Activated CD4-positive, alpha-beta T cell treated with anti-CD3 and anti-CD28 coated beads, Interleukin-2, amount 50 U/mL, for 16 hours (primary cell): ENCODE measurements around the gene SLC22A6.

Experiments used
- DNase-seq: peaks from one replicate; pipeline ENCODE4 v3.0.0-alpha.2; 2020

The SLC22A6 gene, protein sequence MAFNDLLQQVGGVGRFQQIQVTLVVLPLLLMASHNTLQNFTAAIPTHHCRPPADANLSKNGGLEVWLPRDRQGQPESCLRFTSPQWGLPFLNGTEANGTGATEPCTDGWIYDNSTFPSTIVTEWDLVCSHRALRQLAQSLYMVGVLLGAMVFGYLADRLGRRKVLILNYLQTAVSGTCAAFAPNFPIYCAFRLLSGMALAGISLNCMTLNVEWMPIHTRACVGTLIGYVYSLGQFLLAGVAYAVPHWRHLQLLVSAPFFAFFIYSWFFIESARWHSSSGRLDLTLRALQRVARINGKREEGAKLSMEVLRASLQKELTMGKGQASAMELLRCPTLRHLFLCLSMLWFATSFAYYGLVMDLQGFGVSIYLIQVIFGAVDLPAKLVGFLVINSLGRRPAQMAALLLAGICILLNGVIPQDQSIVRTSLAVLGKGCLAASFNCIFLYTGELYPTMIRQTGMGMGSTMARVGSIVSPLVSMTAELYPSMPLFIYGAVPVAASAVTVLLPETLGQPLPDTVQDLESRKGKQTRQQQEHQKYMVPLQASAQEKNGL

DNA sequence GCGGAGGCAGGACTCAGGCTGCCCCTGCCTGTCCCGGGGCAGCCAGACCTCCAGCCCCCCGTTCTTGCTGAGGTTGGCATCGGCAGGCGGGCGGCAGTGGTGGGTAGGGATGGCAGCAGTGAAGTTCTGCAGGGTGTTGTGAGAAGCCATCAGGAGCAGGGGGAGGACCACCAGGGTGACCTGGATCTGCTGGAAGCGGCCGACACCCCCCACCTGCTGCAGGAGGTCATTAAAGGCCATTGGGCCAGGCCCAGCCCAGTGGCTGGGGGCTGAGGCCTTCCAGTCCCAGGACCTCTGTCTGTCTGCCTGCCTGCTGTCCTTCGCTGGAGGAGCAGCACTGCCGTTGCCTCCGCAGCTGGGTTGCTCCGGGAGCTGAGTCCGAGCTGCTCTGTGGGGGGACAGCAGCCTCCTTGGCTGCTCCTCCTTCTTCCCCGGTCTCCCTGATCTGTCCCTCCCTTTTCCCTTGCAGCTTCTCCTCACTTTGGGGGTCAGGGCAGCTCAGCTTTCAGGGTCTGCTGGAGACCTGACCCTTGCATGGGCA is at the start of gene SLC22A6:
Gene SLC22A6, minus strand, starts transcription at position 517 of the 541 bp plus-strand sequence. Its CDS starts 277 bp downstream, at position 240.
- DNase-seq = no peak

- no peak for DNase-seq
Measured at GRCh38 chr11:63032457-63032856, 47.7 kb upstream of the SLC22A6 start.

DNA sequence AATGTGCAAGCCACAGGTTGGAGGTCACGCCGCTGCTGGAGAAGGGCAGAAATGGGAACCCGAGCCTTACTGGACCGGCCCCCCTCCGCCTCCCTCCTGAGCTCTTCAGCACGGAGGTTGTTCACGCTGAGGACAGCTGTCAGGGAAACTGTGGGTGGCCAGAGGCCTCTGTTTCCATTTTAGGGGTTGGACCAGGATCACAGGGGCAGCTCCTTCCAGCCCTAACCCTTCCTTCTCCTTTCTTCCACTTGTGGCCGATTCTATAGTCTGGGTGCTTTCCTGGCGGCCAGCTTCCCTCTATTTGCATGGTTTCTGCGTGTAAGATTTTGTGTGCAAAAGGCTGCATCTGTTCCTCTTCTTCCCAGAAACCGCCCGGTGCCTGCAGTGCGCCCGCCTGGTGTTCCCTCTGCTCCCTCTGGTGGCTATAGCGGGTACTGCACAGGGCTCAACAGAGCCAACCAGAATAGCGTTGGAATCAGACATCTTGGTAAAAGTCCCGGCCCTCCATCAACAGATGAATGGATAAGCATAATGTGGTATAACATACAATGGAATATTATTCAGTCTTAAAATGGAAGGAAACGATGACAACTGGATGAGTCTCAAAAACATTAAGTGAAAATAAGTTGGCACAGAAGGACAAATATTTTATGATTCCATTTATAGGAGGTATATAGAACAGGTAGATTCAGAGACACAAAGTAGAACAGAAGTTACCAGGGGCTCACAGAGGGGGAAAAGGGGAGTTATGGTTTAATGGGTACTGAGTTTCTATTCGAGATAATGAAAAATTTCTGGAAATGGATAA is 39.3 kb upstream of the SLC22A6 start:
- DNase-seq = peak; percentile 80

DNA sequence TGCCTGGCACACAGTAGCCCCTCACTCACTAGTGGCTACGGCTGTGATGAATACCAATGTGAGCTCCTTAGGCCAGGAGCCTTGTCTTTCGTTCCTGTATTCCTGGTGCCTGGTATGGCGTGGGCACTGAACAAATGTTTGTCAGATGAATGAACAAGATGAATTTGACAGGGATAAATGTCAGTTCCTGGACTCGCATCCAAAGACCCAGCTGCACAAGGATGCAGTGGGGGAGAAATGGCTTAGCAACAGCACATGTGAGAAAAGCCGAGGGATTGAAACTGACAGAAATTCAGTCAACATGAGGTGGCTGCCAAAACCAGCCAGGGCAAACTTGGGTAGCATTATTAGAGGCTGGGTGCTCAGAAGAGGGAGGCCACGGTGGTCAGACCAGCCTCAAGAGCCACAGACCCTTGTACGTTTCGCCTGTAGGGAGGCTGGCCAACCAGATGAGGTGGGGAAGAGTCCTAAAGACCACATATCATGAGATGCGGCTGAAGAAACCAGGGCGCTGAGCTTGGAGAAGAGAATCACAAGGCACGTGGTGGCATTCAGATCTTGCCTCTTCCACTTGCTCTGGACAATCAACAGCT is 38.6 kb upstream of the SLC22A6 start:
- DNase-seq = no peak

DNA sequence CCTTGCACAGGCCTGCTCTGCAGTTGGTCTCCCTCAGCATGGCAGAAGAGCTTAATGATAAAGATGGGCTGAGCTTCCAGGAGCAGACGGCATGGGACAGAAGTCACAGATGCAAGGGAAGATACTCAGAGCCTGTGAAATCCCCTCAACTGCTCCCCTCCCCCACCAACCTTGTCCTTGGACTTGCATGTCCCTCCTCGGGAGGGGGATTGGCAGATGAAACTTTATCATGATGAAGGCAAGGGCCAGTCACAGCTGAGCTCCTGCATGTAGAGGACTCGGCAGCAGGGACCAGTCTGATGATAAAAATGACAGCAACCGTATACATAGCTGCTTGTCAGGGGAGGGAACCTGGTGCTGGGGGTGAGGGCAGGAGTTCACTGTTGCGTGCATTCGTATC is 37.7 kb upstream of the SLC22A6 start:
- no peak for DNase-seq

GRCh38 chr11:63020671-63021291 is 36.0 kb upstream of the SLC22A6 start:
- DNase-seq = peak; percentile 47

- no peak for DNase-seq
Measured at GRCh38 chr11:63019506-63019905, 34.7 kb upstream of the SLC22A6 start.

GRCh38 chr11:63017306-63017974 is 32.7 kb upstream of the SLC22A6 start:
- no peak for DNase-seq

DNA sequence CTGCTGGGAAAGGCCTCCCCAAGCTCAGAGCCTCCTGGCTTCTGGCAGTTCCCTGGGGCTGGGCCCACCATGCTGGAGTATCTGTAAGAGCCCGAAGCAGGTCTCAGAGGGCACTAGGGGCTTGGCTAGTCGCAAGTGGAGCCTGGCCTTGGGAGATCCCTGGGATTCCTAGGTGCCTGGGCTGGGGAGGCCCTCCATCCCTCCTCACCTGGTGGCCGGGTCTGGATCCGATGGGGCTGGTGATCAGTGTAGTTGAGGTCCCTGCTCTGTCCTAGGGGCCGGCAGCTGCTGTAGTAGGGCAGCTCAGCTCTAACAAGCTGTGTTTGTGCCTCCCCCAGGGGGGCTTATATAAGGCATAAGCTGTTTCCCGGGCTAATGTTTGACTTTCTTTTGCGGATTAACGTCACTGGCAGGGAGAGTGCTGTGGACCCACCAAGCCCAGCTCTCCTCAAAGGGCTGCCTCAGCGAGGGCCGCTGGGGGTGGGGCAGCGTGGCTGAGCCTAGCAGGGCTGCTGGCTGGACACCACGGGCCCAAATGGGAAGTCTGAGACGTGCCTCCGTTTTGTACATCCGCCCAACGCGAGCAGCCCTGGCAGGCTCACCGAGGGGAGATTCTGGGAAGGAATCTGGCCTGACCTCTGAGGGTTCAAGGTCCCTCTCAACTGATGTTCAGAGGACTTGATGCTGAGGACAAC is 30.9 kb upstream of the SLC22A6 start, which contains the start of gene SLC22A8:
Gene SLC22A8, minus strand, starts transcription at position 321 of the 695 bp plus-strand sequence. CDS start 883 bp downstream, outside the sequence.
- DNase-seq = no peak

GRCh38 chr11:63014408-63015055 is 29.8 kb upstream of the SLC22A6 start:
- no peak for DNase-seq

DNA sequence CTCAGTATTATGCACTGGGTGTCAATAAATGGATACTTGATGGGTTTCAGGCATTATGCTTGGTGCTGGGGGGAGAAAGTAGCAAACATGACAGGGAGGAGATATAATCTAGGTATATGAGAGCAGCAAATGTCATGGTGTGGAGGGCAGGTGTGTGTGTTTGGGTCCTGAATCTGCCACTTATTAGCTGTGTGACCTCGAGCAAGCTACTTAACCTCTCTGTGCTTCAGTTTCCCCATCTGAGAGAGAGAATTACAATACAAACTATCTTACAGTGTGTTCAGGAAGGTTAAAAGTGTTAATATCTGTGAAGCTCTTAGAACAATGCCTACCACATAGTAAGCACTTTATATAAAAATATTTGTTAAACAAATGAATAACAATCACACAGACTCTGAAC is 28.1 kb upstream of the SLC22A6 start:
- no peak for DNase-seq

GRCh38 chr11:63012430-63012829 is 27.7 kb upstream of the SLC22A6 start:
- DNase-seq = no peak

DNA sequence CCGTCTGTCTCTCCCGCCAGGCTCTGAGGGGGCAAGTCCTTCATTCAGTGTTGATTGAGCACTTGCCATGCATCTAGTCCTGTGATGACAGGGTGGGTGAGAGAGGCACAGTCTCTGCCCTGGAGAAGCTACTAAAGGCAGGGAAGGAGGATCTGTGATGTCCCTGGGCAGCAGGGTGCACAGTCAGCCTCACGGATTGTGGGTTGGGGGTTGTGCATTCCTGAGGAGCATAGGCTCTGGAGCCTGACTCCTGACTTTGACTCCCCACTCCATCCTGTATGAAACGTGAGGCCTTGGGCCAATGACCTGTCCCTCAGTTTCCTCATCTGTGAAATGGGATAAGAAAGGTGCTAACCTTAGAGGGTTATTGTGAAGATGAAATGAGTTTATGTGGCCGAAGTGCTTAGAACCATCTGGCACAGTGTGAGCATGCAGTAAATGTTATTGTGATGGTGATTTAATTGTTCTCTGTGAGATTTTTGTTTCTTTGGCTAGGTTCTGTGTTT is 26.2 kb upstream of the SLC22A6 start:
- DNase-seq = no peak

DNA sequence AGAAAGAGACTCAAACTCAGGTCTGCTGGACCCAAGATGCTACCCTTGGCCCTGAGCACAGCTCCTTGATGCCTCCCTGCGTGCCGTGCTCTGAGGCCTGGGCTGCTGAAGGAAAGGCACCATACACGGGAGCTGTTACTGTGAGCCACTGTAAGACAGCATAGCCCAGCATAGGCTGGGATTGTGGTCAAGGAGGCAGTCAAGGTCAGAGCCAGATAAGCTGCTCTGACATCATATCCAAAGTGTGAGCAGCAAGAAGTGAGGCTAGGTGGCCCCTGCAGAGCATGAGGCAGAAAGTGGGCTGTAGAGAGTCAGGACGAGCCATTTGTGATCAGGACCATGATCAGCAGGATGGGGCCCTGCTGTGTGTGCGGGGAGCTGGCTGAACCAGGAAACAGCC is 23.2 kb upstream of the SLC22A6 start:
- no peak for DNase-seq

GRCh38 chr11:63001456-63001855 is 16.7 kb upstream of the SLC22A6 start:
- DNase-seq = no peak

- no peak for DNase-seq
Measured at GRCh38 chr11:62999649-63000048, 14.9 kb upstream of the SLC22A6 start.

GRCh38 chr11:62999156-62999555 is 14.4 kb upstream of the SLC22A6 start:
- DNase-seq = no peak

- no peak for DNase-seq
Measured at GRCh38 chr11:62996271-62996670, 11.5 kb upstream of the SLC22A6 start.

DNA sequence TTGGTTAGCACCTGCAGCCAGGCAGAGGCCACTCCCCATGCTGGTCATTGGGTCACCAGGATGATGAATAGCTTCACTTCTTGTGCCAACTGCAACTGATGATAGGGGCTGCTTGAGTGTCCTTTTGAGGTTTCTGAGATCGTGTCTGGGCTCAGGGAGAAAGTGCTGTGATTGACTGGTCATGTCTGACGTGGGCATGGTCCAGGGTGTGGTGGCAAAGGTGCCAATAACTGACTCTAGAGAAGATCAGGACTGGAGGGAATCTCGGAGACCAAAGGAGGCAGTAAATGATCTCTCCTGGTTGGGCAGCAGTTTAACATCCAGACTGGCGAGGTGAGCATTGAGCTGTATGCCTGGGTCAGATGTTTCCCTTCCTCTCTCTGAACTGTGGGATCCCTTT is 10.0 kb upstream of the SLC22A6 start:
- DNase-seq = no peak

GRCh38 chr11:62988276-62988675 is 3.5 kb upstream of the SLC22A6 start:
- DNase-seq = no peak
